ENCODE results near the gene IPO11.

IPO11 gene

DNA sequence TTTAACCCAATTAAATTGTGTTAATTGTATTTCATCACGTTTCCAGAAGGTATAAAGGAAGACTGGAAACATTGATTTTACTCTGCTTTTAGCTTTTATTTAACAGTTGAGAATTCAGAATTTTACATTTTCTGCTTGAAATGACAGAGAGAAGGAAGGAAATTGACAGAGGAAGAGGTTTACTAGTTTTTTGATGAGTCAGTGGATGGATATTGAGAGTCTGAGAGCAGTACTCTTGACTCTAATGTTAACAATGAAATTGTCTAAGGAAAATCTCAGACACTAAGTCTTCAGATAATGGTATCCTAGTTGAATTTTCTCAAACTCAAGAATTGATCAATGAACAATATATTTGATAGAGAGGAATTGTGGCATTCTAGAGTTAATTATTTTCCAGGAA is 60.6 kb downstream of the IPO11 start:
- Mint-ChIP-seq H3K27ac (no peak overlapping the region), H3K4me1 (ENCODE audit: low read depth in 2 of 2) (no peaks in the 10 kb centered on the region), H3K27me3 (no peaks in the 10 kb centered on the region), H3K4me3 (no peak overlapping the region), H3K9me3 (no peaks in the 10 kb centered on the region), H3K36me3 (ENCODE audit: insufficient read depth) (peaks cover 16% of the 10 kb centered on the region)
- no peak for DNase-seq
- ATAC-seq (replicated peaks), result no peak

DNA sequence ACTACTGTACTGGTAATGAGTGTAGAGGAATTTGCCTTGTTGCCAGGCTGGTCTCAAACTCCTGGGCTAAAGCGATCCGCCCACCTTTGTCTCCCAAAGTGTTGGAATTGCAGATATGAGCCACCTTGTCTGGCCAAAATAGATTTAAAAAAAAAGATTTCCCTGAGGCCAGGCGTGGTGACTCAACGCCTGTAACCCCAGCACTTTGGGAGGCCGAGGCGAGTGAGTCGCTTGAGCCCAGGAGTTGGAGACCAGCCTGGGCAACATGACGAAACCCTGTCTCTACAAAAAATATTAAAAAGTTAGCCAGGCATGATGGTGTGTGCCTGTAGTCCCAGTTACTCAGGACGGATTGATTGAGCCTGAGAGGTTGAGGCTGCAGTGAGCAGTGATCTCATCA is 62.5 kb downstream of the IPO11 start:
- H3K4me1 Mint-ChIP-seq (ENCODE audit: low read depth in 2 of 2), result no peaks in the 10 kb centered on the region
- DNase-seq, result no peak
- H3K27ac Mint-ChIP-seq, result no peak overlapping the region
- H3K4me3 Mint-ChIP-seq, result no peak overlapping the region
- no peak for ATAC-seq (replicated peaks)
- H3K27me3 Mint-ChIP-seq, result no peaks in the 10 kb centered on the region
- H3K9me3 Mint-ChIP-seq, result no peaks in the 10 kb centered on the region
- peaks cover 7% of the 10 kb centered on the region for H3K36me3 Mint-ChIP-seq (ENCODE audit: insufficient read depth)

DNA sequence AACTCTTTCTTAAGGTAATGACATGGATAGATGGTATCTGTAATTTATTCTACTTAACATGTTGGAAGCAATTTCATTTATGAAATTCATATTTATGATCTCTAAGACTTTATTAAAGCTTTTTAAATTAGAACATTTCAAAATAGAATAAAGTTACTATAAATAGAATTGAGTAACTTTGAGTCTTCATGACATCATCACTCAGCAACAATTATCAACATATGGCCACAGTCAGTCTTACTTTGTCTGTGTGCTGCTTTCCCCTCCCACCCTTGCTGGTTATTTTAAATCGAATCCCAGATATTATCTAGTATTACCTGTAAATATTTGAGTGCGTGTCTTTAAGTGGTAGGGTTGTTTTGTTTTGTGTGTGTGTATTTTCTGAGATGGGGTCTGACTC is 65.2 kb downstream of the IPO11 start:
- peaks cover 0 to 3% of the 10 kb centered on the region in 2 donors for H3K4me1 Mint-ChIP-seq (ENCODE audit: low read depth in 2 of 2)
- no peaks in the 10 kb centered on the region for H3K27me3 Mint-ChIP-seq
- H3K9me3 Mint-ChIP-seq, result no peaks in the 10 kb centered on the region
- H3K4me3 Mint-ChIP-seq, result no peak overlapping the region
- H3K27ac Mint-ChIP-seq, result no peak overlapping the region
- H3K36me3 Mint-ChIP-seq (ENCODE audit: insufficient read depth), result no peaks in the 10 kb centered on the region
- DNase-seq (no peak), ATAC-seq (replicated peaks) (no peak)

DNA sequence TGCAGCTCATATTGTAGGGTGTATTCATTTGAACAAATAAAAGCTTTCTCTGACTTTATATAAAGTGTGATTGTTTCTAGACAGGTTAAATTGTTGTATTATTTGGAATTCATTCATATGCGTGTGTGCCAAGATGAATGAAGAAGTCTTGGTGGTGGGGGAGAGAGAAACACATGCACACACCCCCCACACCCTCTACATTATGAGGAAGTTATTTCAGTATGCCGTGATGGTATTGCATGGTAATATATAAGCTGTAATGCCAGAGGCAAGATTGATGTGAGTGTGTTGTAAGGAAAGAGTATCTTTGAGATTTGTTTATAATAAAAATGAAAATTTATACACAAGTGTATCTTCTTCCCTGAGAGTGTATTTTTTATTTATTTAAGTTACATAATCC is 71.0 kb downstream of the IPO11 start:
- no peak for DNase-seq
- H3K27me3 Mint-ChIP-seq, result no peaks in the 10 kb centered on the region
- H3K36me3 Mint-ChIP-seq (ENCODE audit: insufficient read depth), result peaks cover 31% of the 10 kb centered on the region
- no peak overlapping the region for H3K27ac Mint-ChIP-seq
- no peaks in the 10 kb centered on the region for H3K9me3 Mint-ChIP-seq
- no peak overlapping the region for H3K4me3 Mint-ChIP-seq
- ATAC-seq (replicated peaks), result no peak
- peaks cover 0 to 3% of the 10 kb centered on the region in 2 donors for H3K4me1 Mint-ChIP-seq (ENCODE audit: low read depth in 2 of 2)

DNA sequence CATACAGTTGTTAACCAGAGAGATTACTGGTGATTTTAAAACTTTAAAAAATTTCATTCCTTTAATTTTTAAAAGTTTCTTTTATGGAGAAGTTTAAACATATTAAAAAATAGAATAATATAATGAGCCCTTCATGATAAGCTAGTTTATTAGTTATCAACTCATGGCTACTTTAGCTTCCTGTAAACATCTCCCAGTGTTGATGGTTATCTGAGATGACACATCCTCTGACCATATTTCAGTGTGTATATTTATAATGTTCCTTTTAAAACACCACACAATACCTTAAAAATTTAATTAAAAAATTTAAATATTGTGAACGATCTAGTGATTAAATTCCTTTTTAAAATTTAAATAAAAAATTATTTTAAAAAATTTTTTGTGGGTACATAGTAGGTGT is 74.1 kb downstream of the IPO11 start:
- H3K4me1 Mint-ChIP-seq (ENCODE audit: low read depth in 2 of 2), result peaks cover 0 to 3% of the 10 kb centered on the region in 2 donors
- H3K4me3 Mint-ChIP-seq, result no peak overlapping the region
- H3K27ac Mint-ChIP-seq, result no peak overlapping the region
- no peaks in the 10 kb centered on the region for H3K9me3 Mint-ChIP-seq
- DNase-seq (no peak), ATAC-seq (replicated peaks) (no peak)
- H3K36me3 Mint-ChIP-seq (ENCODE audit: insufficient read depth), result peaks cover 34% of the 10 kb centered on the region
- H3K27me3 Mint-ChIP-seq, result no peaks in the 10 kb centered on the region

DNA sequence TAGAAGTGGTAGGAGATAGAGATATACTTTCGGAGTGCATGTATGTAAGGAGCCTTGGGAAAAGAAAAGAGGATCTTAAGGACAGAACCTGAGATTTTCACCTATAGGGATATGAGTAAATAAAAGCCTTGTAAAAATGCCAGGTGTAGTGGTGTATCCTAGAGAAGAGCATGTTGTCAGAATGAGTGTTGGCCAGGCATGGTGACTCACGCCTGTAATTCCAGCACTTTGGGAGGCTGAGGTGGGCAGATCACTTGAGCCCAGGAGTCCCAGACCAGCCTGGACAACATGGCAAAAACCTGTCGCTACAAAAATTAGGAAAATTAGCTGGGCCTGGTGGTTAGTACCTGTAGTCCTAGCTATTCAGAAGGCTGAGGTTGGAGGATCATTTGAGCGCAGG is 76.0 kb downstream of the IPO11 start:
- DNase-seq (no peak), ATAC-seq (replicated peaks) (no peak)
- Mint-ChIP-seq H3K27me3 (no peaks in the 10 kb centered on the region), H3K9me3 (no peaks in the 10 kb centered on the region), H3K4me3 (no peak overlapping the region), H3K27ac (no peak overlapping the region), H3K4me1 (ENCODE audit: low read depth in 2 of 2) (no peaks in the 10 kb centered on the region), H3K36me3 (ENCODE audit: insufficient read depth) (peaks cover 45% of the 10 kb centered on the region)

DNA sequence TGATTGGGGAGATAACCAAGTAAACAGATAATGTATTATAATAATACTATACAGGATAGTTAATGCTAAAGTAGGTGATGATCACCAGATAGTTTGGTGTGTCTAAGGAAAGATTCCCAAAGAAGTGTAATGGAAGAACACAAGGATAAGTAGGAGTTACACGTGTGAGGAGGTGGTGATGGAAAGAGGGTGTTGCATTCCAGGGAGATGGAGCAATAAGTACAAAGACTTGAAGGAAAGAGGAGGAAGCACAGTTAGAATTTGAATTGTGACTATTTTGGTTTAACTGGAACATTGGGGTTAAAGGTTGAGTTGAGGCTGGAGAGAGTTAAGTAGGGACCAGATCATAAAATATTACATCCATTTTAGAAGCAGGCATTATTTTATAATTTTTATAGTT is 76.9 kb downstream of the IPO11 start:
- H3K4me3 Mint-ChIP-seq, result no peak overlapping the region
- ATAC-seq (replicated peaks), result no peak
- DNase-seq, result no peak
- H3K4me1 Mint-ChIP-seq (ENCODE audit: low read depth in 2 of 2), result no peaks in the 10 kb centered on the region
- H3K36me3 Mint-ChIP-seq (ENCODE audit: insufficient read depth), result peaks cover 41% of the 10 kb centered on the region
- H3K27ac Mint-ChIP-seq, result no peak overlapping the region
- no peaks in the 10 kb centered on the region for H3K9me3 Mint-ChIP-seq
- H3K27me3 Mint-ChIP-seq, result no peaks in the 10 kb centered on the region

DNA sequence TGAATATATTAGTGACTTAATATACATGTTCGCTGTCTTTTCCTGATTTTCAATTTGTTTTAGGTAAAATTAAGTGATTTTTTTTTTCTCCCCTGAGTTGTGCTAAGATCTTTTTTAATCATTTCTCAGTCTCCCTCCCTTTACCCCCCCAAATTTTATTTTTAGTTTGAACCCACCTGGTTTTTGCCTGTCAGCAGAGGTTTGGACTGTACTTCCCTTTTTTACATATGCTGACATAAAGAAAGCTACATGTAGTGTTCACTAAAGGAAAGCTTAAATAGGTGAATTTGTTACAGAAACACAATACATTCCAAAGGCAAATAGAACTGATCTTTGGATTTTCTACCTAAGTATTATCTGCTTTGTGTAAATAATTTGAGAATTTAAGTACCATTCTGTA is 82.2 kb downstream of the IPO11 start:
- Mint-ChIP-seq H3K9me3 (no peaks in the 10 kb centered on the region), H3K4me3 (no peak overlapping the region), H3K36me3 (ENCODE audit: insufficient read depth) (peaks cover 42% of the 10 kb centered on the region), H3K27ac (no peak overlapping the region), H3K4me1 (ENCODE audit: low read depth in 2 of 2) (no peaks in the 10 kb centered on the region), H3K27me3 (no peaks in the 10 kb centered on the region)
- no peak for ATAC-seq (replicated peaks)
- DNase-seq, result no peak

DNA sequence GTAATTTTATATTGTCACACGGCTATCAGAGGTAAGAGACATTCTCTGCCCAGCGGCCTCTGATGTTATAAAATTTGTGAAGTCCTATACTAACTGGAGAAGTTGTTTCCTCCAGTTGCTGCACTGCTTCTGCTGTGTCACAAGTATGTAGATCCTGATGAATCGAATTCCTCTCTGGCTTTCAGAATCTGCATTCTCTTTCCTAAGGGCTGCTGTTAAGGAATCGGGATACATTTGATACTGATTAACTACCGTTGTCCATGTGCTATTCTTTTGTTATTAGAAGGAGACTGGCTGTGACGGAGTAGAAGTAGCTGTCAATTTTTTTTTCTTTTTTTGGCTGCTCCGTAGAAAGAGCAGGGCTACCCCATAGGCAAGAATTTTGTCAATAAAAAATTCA is 84.3 kb downstream of the IPO11 start:
- ATAC-seq (replicated peaks) (no peak), DNase-seq (no peak)
- H3K36me3 Mint-ChIP-seq (ENCODE audit: insufficient read depth), result peaks cover 38% of the 10 kb centered on the region
- no peaks in the 10 kb centered on the region for H3K27me3 Mint-ChIP-seq
- H3K4me1 Mint-ChIP-seq (ENCODE audit: low read depth in 2 of 2), result no peaks in the 10 kb centered on the region
- no peak overlapping the region for H3K4me3 Mint-ChIP-seq
- H3K9me3 Mint-ChIP-seq, result no peaks in the 10 kb centered on the region
- no peak overlapping the region for H3K27ac Mint-ChIP-seq

DNA sequence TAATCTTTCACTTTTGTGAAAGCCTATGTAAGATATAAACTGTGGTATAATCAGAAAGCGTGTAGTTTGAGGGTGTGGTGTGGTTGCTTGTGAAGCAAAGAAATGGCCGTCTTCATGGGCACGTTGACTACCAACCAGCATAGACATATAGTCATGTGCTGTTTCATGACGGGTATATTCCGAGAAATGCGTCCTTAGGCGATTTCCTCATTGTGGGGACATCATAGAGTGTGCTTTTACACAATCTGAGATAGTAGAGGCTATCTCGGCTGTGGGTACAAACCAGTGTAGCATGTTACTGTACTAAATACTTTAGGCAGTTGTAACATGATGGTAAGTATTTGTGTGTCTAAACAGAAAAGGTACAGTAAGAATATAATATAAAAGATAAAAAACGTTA is 86.4 kb downstream of the IPO11 start:
- H3K27ac Mint-ChIP-seq, result no peak overlapping the region
- no peaks in the 10 kb centered on the region for H3K4me1 Mint-ChIP-seq (ENCODE audit: low read depth in 2 of 2)
- no peaks in the 10 kb centered on the region for H3K9me3 Mint-ChIP-seq
- H3K36me3 Mint-ChIP-seq (ENCODE audit: insufficient read depth), result peaks cover 29% of the 10 kb centered on the region
- DNase-seq (no peak), ATAC-seq (replicated peaks) (no peak)
- H3K27me3 Mint-ChIP-seq, result no peaks in the 10 kb centered on the region
- no peak overlapping the region for H3K4me3 Mint-ChIP-seq

DNA sequence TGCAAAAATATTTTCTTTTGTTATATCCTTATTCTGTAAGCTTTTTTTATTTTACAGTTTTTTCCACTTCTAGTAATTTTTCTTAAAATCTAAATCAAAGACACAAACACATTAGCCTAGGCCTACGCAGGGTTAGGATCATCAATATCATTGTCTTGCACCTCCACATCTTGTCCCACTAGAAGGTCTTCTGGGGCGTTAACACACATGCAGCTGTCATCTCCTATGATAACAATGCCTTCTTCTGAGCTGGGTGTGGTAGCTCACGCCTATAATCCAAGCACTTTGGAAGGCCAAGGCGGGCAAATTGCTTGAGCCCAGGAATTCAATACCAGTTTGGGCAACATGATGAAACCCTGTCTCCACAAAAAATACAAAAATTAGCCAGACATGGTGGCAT is 87.2 kb downstream of the IPO11 start:
- Mint-ChIP-seq H3K36me3 (ENCODE audit: insufficient read depth) (peaks cover 21% of the 10 kb centered on the region), H3K27me3 (no peaks in the 10 kb centered on the region), H3K4me1 (ENCODE audit: low read depth in 2 of 2) (peaks cover 0 to 3% of the 10 kb centered on the region in 2 donors), H3K27ac (no peak overlapping the region), H3K4me3 (no peak overlapping the region), H3K9me3 (no peaks in the 10 kb centered on the region)
- no peak for ATAC-seq (replicated peaks)
- DNase-seq, result no peak

DNA sequence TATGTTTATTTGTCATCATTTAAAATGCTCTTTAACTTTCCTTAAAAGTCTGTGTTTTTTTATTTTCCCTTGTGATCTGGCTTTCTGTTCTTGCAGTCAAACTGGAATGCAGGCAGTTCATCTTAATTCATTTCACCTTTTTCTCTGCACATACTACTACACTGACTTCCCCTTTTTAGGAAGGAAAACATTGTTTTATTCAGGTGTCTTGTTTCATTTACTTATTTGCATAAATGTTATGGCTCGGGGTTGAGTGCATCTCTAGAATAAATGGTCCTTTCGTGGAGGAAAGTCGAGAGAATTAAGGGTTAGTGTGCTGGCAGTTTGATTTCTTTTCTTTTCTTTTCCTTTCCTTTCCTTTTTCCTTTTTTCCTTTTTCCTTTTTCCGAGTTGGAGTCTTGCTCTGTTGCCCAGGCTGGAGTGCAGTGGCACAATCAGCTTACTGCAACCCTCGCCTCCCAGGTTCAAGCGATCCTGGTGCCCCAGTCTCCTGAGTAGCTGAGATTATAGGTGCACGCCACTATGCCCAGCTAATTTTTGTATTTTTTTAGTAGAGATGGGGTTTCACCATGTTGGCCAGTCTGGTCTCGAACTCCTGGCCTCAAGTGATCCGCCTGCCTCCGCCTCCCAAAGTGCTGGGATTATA is 90.0 kb downstream of the IPO11 start:
- peaks cover 0 to 3% of the 10 kb centered on the region in 2 donors for H3K4me1 Mint-ChIP-seq (ENCODE audit: low read depth in 2 of 2)
- peak overlapping the region; percentile 5 to 14 for H3K27ac Mint-ChIP-seq
- H3K36me3 Mint-ChIP-seq (ENCODE audit: insufficient read depth), result peaks cover 25% of the 10 kb centered on the region

DNA sequence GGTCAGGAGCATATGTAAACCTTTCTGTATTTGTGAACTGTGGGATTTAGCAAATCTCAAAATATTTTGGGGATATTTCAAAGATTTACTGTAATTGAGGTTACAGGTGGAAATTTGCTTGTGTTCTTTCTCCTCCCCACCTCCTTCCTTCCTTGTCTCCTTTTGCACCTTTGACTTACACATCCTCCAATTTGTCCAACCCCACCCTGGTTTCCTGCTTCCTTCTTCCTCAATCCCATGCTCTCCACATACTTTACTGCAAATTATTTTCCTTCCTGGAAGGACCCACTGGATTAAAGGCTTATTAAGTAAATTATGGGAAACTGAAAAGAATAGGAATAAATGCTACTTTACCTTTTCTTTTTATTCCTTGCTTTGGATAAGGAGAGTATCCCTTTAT is 91.6 kb downstream of the IPO11 start:
- peak overlapping the region in 1 of 2 donors; percentile 2 for H3K27ac Mint-ChIP-seq
- H3K9me3 Mint-ChIP-seq, result no peaks in the 10 kb centered on the region
- no peak for ATAC-seq (replicated peaks)
- H3K36me3 Mint-ChIP-seq (ENCODE audit: insufficient read depth), result peaks cover 30% of the 10 kb centered on the region
- H3K4me3 Mint-ChIP-seq, result no peak overlapping the region
- no peaks in the 10 kb centered on the region for H3K27me3 Mint-ChIP-seq
- no peak for DNase-seq
- peaks cover 0 to 3% of the 10 kb centered on the region in 2 donors for H3K4me1 Mint-ChIP-seq (ENCODE audit: low read depth in 2 of 2)

More for the DNA sequence above, 90.0 kb downstream of the IPO11 start:
- no peak for ATAC-seq (replicated peaks)
- H3K9me3 Mint-ChIP-seq, result no peaks in the 10 kb centered on the region
- DNase-seq, result no peak
- no peaks in the 10 kb centered on the region for H3K27me3 Mint-ChIP-seq
- no peak overlapping the region for H3K4me3 Mint-ChIP-seq

DNA sequence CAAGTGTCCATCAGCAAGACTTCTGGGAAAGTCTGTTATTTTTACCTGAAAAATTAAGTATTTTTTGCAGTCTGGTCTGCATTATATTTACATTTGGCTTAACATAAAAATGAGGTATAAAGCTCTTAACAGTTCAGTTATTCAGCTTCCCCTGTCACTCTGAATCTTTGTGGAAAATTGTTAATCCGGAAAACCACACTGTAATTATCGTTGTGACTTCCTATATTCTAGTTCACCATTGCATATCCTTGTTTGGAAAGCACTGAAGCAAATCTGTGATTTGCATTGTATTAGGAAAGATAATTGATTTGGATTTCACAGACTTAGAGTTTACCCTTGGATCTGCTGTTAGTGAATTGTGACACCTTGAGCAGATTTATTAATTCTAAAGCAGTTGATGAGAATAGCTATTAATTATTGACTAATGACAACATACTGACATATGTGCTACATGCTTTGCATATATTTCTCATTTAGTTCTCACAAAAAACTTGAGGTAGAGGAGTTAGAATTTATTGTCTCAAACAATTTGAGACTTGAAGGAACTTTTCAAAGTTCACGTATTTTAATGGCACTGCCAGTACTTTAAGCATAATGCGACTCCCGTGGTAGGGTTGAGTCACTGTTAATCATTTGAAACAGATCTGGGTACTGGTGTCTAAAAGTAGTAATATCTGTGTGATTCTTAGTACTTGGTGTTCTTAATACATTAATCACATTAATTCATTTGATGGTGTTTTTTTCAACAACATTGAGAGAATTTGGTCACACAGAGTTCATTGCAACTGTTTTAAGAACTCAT is 94.3 kb downstream of the IPO11 start:
- DNase-seq (no peak), ATAC-seq (replicated peaks) (no peak)
- Mint-ChIP-seq H3K4me3 (no peak overlapping the region), H3K4me1 (ENCODE audit: low read depth in 2 of 2) (peaks cover 0 to 3% of the 10 kb centered on the region in 2 donors), H3K9me3 (no peaks in the 10 kb centered on the region), H3K27me3 (no peaks in the 10 kb centered on the region), H3K36me3 (ENCODE audit: insufficient read depth) (peaks cover 30% of the 10 kb centered on the region), H3K27ac (no peak overlapping the region)
